HG02610 (cell line): ENCODE measurements around the gene DDX27.
A peak's percentile ranks its signal among the peaks of the same experiment; 100 is the strongest.
"Not testable (repeated sequence)": the region's sequence is repeated elsewhere in the genome, so short reads cannot be mapped to it uniquely, and the experiment has no call there.

Source experiments
- ATAC-seq: cut with Tn5 transposase; IDR thresholded peaks from one replicate; pipeline ENCODE4 v1.9.1; 2021; ENCODE audit warnings: mild to moderate bottlenecking, moderate library complexity; ENCODE audit not compliant: unreplicated experiment

DDX27 gene

GRCh38 chr20:49203011-49203410 is 16.2 kb upstream of the DDX27 start:
- ATAC-seq: no peak

- no peak for ATAC-seq
Observed at GRCh38 chr20:49203746-49204145, 15.5 kb upstream of the DDX27 start.

- no peak for ATAC-seq
Observed at GRCh38 chr20:49207076-49207475, 12.1 kb upstream of the DDX27 start.

GRCh38 chr20:49210101-49210756 is 9.0 kb upstream of the DDX27 start:
- no peak for ATAC-seq

- ATAC-seq: no peak
Observed at GRCh38 chr20:49210757-49211110, 8.5 kb upstream of the DDX27 start.

- ATAC-seq: no peak
Observed at GRCh38 chr20:49214571-49214970, 4.6 kb upstream of the DDX27 start.

- no peak for ATAC-seq
Observed at GRCh38 chr20:49215232-49215631, 4.0 kb upstream of the DDX27 start.

- ATAC-seq: peak; percentile 42
Observed at GRCh38 chr20:49216991-49217578, 2.1 kb upstream of the DDX27 start.

GRCh38 chr20:49218739-49219090 is 501 bp upstream of the DDX27 start:
- not testable (repeated sequence) for ATAC-seq

- ATAC-seq: no peak
Observed at GRCh38 chr20:49219924-49220831, 962 bp downstream of the DDX27 start.

- no peak for ATAC-seq
Observed at GRCh38 chr20:49225896-49226295, 6.7 kb downstream of the DDX27 start.

GRCh38 chr20:49228676-49229075 is 9.5 kb downstream of the DDX27 start:
- ATAC-seq: no peak

GRCh38 chr20:49229381-49229780 is 10.2 kb downstream of the DDX27 start:
- ATAC-seq: no peak

- no peak for ATAC-seq
Observed at GRCh38 chr20:49230021-49230420, 10.8 kb downstream of the DDX27 start.

GRCh38 chr20:49230561-49231133 is 11.4 kb downstream of the DDX27 start:
- no peak for ATAC-seq

- no peak for ATAC-seq
Observed at GRCh38 chr20:49231471-49231870, 12.3 kb downstream of the DDX27 start.

- no peak for ATAC-seq
Observed at GRCh38 chr20:49233226-49233625, 14.0 kb downstream of the DDX27 start.

- no peak for ATAC-seq
Observed at GRCh38 chr20:49234831-49235230, 15.6 kb downstream of the DDX27 start.

- no peak for ATAC-seq
Observed at GRCh38 chr20:49236301-49236700, 17.1 kb downstream of the DDX27 start.

GRCh38 chr20:49237531-49237930 is 18.3 kb downstream of the DDX27 start:
- no peak for ATAC-seq

- ATAC-seq: no peak
Observed at GRCh38 chr20:49245921-49246740, 26.9 kb downstream of the DDX27 start.
